T-cell (primary cell): ENCODE data around the gene AXIN1. TPM values are rescaled to one million over a fixed set of nuclear protein-coding genes. Genes with fewer than 3 reads are reported as not detected.
"Not testable (repeated sequence)": the region's sequence is repeated elsewhere in the genome, so short reads cannot be mapped to it uniquely, and the experiment has no call there.

ENCODE experiments used
- ATAC-seq, 4 experiments: fragments of 200-7000 bp in 3 of 4; fragments of 150-1000 bp in 1 of 4; cut with Tn5 transposase; replicated peaks in 1 of 4; 1 replicate in 3 of 4; 2 replicates in 1 of 4; pipeline ENCODE4 v1.10.0; 2021; ENCODE audit warnings: moderate library complexity in 3 of 4, mild to moderate bottlenecking in 2 of 4, moderate number of reproducible peaks in 1 of 4
- CTCF ChIA-PET, 2 donors: fragments of 300-600 bp; sonication (Branson Sonifier 250); formaldehyde crosslinking; loops; one replicate each; lab custom pipeline; 2022; ENCODE audit warnings: antibody characterized with exemption in 2 of 2; lab: Charles Lee
- POLR2A ChIA-PET, 2 donors: fragments of 300-600 bp; sonication (Branson Sonifier 250); formaldehyde crosslinking; loops; one replicate each; lab custom pipeline; 2022; ENCODE audit warnings: antibody characterized with exemption in 2 of 2; lab: Charles Lee
- DNase-seq, 35 experiments: peaks; one replicate each; pipeline versions ENCODE4 v3.0.0 to v3.0.0-alpha.2; 2013 to 2023
- H3K27ac ChIP-seq: one replicate; pipeline ENCODE4 v1.5.1; 2013; ENCODE audit warnings: low read length
- H3K27me3 ChIP-seq, 2 experiments: replicated peaks in 1 of 2; 1 replicate in 1 of 2; 2 replicates in 1 of 2; pipeline versions ENCODE4 v1.6.1 to v1.7.0; 2013; ENCODE audit warnings: low read length in 1 of 2, mixed read lengths in 1 of 2; ENCODE audit not compliant: control insufficient read depth in 2 of 2, insufficient read depth in 2 of 2; ENCODE audit errors: extremely low read depth in 1 of 2
- H3K36me3 ChIP-seq, 2 donors: 1 replicate in 1 of 2; 2 replicates in 1 of 2; pipeline versions ENCODE4 v1.6.1 to v1.7.0; 2013; ENCODE audit warnings: low read length in 1 of 2; ENCODE audit not compliant: control insufficient read depth in 2 of 2, insufficient read depth in 1 of 2; ENCODE audit errors: extremely low read depth in 1 of 2
- H3K4me1 ChIP-seq, 2 experiments: 1 replicate in 1 of 2; 2 replicates in 1 of 2; pipeline versions ENCODE4 v1.6.1 to v1.7.0; 2013; ENCODE audit warnings: low read length in 2 of 2, mixed read lengths in 1 of 2; ENCODE audit not compliant: insufficient read depth in 2 of 2, control insufficient read depth in 1 of 2; ENCODE audit errors: extremely low read depth in 1 of 2
- H3K4me3 ChIP-seq, 2 donors: 1 replicate in 1 of 2; 2 replicates in 1 of 2; pipeline versions ENCODE4 v1.5.1 to v1.7.0; 2013; ENCODE audit warnings: mild to moderate bottlenecking in 2 of 2, low read length in 1 of 2, moderate library complexity in 1 of 2; ENCODE audit not compliant: control insufficient read depth in 1 of 2; ENCODE audit errors: extremely low read depth in 1 of 2
- H3K9me3 ChIP-seq: 2 replicates; pipeline ENCODE4 v1.7.0; 2013
- H3K27ac Mint-ChIP-seq, 2 donors: one replicate each; pipeline ENCODE4 v1.8.0; 2020 to 2021; ENCODE audit warnings: mild to moderate bottlenecking in 2 of 2, mixed read lengths in 2 of 2
- H3K27me3 Mint-ChIP-seq, 2 donors: one replicate each; pipeline ENCODE4 v1.8.0; 2021 to 2022; ENCODE audit warnings: mixed read lengths in 2 of 2
- H3K36me3 Mint-ChIP-seq: one replicate; pipeline ENCODE4 v1.8.0; 2021; ENCODE audit warnings: mixed read lengths
- H3K4me1 Mint-ChIP-seq, 3 donors: one replicate each; pipeline ENCODE4 v1.8.0; 2020 to 2022; ENCODE audit warnings: mixed read lengths in 3 of 3, mild to moderate bottlenecking in 1 of 3
- H3K4me3 Mint-ChIP-seq, 3 donors: one replicate each; pipeline ENCODE4 v1.8.0; 2020 to 2022; ENCODE audit warnings: mild to moderate bottlenecking in 3 of 3, mixed read lengths in 3 of 3, moderate library complexity in 3 of 3
- H3K9me3 Mint-ChIP-seq, 3 donors: one replicate each; pipeline ENCODE4 v1.8.0; 2020 to 2022; ENCODE audit warnings: mixed read lengths in 3 of 3
- WGBS: methylation state at CpG from one replicate; pipeline ENCODE4 v1.1.5; 2013; ENCODE audit warnings: missing lambda C conversion rate; ENCODE audit not compliant: insufficient coverage; 5-methylcytosine and 5-hydroxymethylcytosine counted together
- total RNA-seq, 35 experiments: library from RNA in 6 of 35; stranded (reverse) in 6 of 35; fragments of 120-200 nt in 1 of 35; gene quantifications; one replicate each; pipeline versions ENCODE4 v1.2.1 to v1.2.4 and lab custom pipeline; 2013 to 2026

Gene AXIN1
- total RNA-seq, 5 donors from 2014 or later (not counting 1 experiment from before 2014, with no cell fraction given) = 38.5 to 58.9 (median 50.4) TPM

DNA sequence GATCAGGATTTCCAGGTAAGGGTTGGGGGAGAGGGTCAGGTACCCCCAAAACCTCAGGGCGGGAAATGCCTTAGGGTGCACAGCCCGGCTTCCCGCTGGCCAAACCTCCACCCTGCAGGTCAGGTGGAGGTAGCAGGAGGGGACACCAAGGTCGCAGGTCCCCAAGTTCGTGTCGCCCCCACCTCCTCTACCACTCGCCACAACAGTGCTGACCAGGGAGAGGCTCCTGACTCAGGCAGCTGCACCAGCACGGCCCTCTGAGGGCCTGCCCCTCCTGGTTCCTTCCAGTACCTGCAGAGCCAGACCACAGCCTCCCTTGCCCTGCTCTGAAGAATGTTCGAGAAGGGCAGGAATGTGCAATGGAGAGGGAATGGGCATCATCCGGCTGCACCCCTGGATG is 14.0 kb upstream of the AXIN1 start:
- no peaks in the 10 kb centered on the region for H3K9me3 ChIP-seq
- WGBS = no CpG with 5 or more reads among the region's 10 CpGs
- H3K27me3 ChIP-seq = peaks cover 0 to 19% of the 10 kb centered on the region in 2 experiments
- no peak overlapping the region for H3K27ac ChIP-seq
- Mint-ChIP-seq H3K27me3 (peaks cover 0 to 4% of the 10 kb centered on the region in 2 donors), H3K36me3 (peaks cover 8% of the 10 kb centered on the region), H3K4me1 (peaks cover 16 to 20% (median 19%) of the 10 kb centered on the region in 3 donors), H3K4me3 (no peak overlapping the region), H3K27ac (no peak overlapping the region), H3K9me3 (no peaks in the 10 kb centered on the region)
- no peak overlapping the region for H3K4me3 ChIP-seq
- DNase-seq = no peak
- ChIA-PET POLR2A (no interaction called here), CTCF (no interaction called here)
- peaks cover 0 to 11% of the 10 kb centered on the region in 2 donors for H3K36me3 ChIP-seq
- ATAC-seq = no peak
- H3K4me1 ChIP-seq = peaks cover 2 to 36% of the 10 kb centered on the region in 2 experiments

DNA sequence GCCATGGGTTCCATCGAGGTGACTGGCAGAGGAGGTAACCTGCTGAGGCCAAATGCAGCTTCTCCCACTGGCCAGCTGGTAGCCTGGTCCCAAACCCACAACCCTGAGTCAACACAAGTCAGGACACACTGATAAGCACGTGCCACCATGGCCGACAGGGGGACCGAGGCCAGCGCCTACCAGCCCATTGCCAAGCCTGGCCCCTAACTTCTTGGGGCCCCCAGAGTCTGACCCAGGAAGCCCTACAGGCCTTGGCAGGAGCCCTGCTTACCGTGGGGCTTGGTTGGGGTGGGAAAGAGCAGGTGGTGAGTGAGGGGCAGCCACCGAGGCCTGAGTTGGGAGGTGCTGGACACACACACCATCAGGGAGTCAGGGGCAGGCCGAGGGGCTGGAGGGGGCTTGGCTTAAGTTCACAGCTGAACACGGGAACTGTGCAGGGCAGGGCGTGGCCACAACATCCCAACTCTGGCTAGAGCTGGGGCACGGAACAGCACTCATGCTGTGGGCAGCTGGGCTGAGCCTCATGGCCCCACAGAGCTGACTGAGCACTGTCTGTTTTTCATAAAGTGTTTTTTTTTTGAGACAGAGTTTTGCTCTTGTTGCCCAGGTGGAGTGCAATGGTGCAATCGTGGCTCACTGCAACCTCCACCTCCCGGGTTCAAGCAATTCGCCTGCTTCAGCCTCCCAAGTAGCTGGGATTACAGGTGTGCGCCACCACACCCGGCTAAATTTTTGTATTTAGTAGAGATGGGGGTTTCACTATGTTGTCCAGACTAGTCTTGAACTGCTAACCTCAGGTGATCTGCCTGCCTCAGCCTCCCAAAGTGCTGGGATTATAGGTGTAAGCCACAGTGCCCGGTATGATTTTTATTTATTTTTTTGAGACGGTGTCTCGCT is 12.3 kb upstream of the AXIN1 start:
- H3K9me3 Mint-ChIP-seq = no peaks in the 10 kb centered on the region
- H3K4me3 Mint-ChIP-seq = no peak overlapping the region
- ATAC-seq (no peak), DNase-seq (no peak)
- Histone ChIP-seq H3K36me3 (peaks cover 0 to 10% of the 10 kb centered on the region in 2 donors), H3K4me3 (no peak overlapping the region), H3K4me1 (peaks cover 0 to 23% of the 10 kb centered on the region in 2 experiments), H3K27me3 (peaks cover 0 to 19% of the 10 kb centered on the region in 2 experiments), H3K9me3 (no peaks in the 10 kb centered on the region), H3K27ac (no peak overlapping the region)
- ChIA-PET POLR2A (no interaction called here), CTCF (interaction anchor here in 1 of 2 donors (0.5 kb wide), 1 partner anchor 113 kb away, joined by 4 read pairs; no protein-coding TSS in a partner anchor)
- no peak overlapping the region for H3K27ac Mint-ChIP-seq
- WGBS = 61% methylated on average over 10 of the region's 19 CpGs
- peaks cover 0 to 4% of the 10 kb centered on the region in 2 donors for H3K27me3 Mint-ChIP-seq
- H3K4me1 Mint-ChIP-seq = peaks cover 7 to 11% (median 10%) of the 10 kb centered on the region in 3 donors
- H3K36me3 Mint-ChIP-seq = peaks cover 8% of the 10 kb centered on the region

DNA sequence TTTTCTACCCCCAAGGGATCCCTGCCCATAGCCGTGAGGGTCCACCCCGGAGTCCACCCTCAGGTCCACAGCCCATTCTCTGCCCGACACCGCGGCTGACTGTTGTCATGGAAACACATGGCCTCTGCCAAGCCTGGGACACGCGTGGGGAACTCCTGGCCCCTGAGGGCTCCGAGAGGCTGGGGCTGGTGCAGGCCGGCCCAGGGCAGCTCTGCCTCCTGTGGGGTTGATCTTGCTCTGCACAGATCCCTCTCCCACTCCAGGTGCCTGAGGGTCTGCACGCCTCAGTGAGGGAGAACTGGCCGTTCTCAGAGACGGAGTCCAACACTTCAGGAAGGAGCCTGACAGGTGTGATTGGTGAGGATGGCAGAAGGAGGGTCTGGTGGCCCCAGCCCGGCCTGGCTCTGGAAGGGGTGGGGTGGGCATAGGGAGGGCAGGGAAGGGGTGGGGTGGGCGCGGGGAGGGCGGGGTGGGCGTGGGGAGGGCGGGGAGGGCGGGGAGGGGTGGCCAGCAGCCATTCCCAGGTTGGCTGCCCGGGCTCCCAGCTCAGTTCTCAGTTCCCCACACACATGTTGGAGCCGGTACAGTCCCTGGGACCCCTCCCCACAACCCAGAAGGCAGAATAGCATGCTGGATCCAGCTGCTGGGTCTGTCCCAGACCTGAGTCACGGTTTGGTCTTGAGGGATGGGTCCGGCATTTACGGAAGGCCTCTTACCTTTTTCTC is 11.4 kb upstream of the AXIN1 start:
- WGBS = 33% methylated on average over 9 of the region's 24 CpGs
- POLR2A ChIA-PET = no interaction called here

DNA sequence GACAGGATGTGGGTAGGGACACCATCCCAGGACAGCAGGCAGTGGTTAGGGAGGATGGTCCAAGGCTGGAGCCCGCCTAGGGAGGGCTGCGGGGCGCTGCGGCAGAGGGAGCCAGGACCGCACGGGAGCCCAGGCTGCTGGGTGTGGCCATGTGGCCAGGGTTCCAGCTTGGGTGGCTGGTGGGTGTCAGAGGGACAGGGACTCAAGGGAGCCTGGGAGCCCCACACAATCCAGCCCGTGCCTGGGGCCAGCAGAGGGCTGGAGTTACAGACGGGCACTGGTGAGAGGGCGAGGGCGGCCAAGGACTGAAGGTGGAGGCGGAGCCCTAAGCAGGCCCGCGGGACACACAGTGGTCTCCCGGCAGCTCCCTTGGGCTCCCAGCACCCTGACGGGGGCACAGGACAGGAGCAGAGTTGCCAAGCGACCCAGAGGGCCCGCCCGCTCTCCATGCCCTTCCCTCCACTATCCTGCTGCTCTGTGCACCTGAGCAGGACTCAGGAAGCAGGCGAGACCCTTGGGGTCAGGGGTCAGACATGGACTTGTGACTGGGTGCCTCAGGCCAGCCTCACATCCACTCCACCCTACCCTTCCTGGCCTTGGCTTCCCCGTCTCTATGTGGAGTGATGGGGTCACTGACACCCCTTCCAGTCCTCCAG is 10.7 kb upstream of the AXIN1 start:
- H3K9me3 Mint-ChIP-seq = no peaks in the 10 kb centered on the region
- Histone ChIP-seq H3K4me3 (no peak overlapping the region), H3K9me3 (no peaks in the 10 kb centered on the region), H3K4me1 (peaks cover 0 to 12% of the 10 kb centered on the region in 2 experiments), H3K27ac (no peak overlapping the region), H3K36me3 (peaks cover 0 to 8% of the 10 kb centered on the region in 2 donors), H3K27me3 (peaks cover 0 to 19% of the 10 kb centered on the region in 2 experiments)
- DNase-seq = no peak
- ChIA-PET POLR2A (no interaction called here), CTCF (interaction anchor here in 1 of 2 donors (1.4 kb wide), 1 partner anchor 135 kb away, joined by 6 read pairs; no protein-coding TSS in a partner anchor)
- ATAC-seq = no peak
- H3K27ac Mint-ChIP-seq = no peak overlapping the region
- peaks cover 0 to 4% of the 10 kb centered on the region in 2 donors for H3K27me3 Mint-ChIP-seq
- H3K36me3 Mint-ChIP-seq = peaks cover 4% of the 10 kb centered on the region
- WGBS = 77% methylated on average over 19 of the region's 20 CpGs
- no peak overlapping the region for H3K4me3 Mint-ChIP-seq
- H3K4me1 Mint-ChIP-seq = peaks cover 5 to 7% (median 5%) of the 10 kb centered on the region in 3 donors

More for the DNA sequence above, 11.4 kb upstream of the AXIN1 start:
- no peaks in the 10 kb centered on the region for H3K9me3 Mint-ChIP-seq
- H3K27me3 Mint-ChIP-seq = peaks cover 0 to 4% of the 10 kb centered on the region in 2 donors
- no peak overlapping the region for H3K4me3 Mint-ChIP-seq
- ATAC-seq (no peak), DNase-seq (no peak)
- no peaks in the 10 kb centered on the region for H3K9me3 ChIP-seq
- H3K27me3 ChIP-seq = peaks cover 0 to 19% of the 10 kb centered on the region in 2 experiments
- peaks cover 7% of the 10 kb centered on the region for H3K36me3 Mint-ChIP-seq
- H3K4me3 ChIP-seq = no peak overlapping the region
- peaks cover 0 to 10% of the 10 kb centered on the region in 2 donors for H3K36me3 ChIP-seq
- H3K27ac Mint-ChIP-seq = no peak overlapping the region
- CTCF ChIA-PET = no interaction called here
- H3K4me1 Mint-ChIP-seq = peaks cover 5 to 7% (median 5%) of the 10 kb centered on the region in 3 donors
- no peak overlapping the region for H3K27ac ChIP-seq
- H3K4me1 ChIP-seq = peaks cover 0 to 14% of the 10 kb centered on the region in 2 experiments

DNA sequence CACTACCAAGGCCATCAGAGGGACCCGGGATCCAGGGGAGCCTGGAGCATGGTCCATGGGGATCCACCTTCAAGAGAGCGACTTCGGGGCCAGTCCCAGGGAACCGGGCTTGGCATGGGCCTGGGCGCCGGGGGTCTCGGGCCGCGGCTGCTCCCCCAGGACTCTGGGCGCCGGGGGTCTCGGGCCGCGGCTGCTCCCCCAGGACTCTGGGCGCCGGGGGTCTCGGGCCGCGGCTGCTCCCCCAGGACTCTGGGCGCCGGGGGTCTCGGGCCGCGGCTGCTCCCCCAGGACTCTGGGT is 10.1 kb upstream of the AXIN1 start:
- H3K27me3 Mint-ChIP-seq, H3K27ac Mint-ChIP-seq, H3K9me3 ChIP-seq, H3K27ac ChIP-seq, H3K36me3 Mint-ChIP-seq, H3K36me3 ChIP-seq, H3K4me3 Mint-ChIP-seq, H3K4me3 ChIP-seq, POLR2A ChIA-PET, H3K4me1 Mint-ChIP-seq, H3K9me3 Mint-ChIP-seq, DNase-seq: not testable (repeated sequence)
- CTCF ChIA-PET = interaction anchor here (0.6 to 1.4 kb wide), 7 partner anchors 10 to 287 kb away, joined by 3 to 8 read pairs (median 4); partner anchors contain the start of genes AXIN1 (in 1 of the 2) and LUC7L (in 1 of the 2)
- 90% methylated on average over 4 of the region's 24 CpGs for WGBS
- Histone ChIP-seq H3K27me3 (peaks cover 0 to 19% of the 10 kb centered on the region in 2 experiments), H3K4me1 (peaks cover 0 to 12% of the 10 kb centered on the region in 2 experiments)
- peak in 1 of 4 experiments; percentile 7 for ATAC-seq
